Caco-2 (cell line): Measurements from ENCODE around the gene ASAP2. TPM values are rescaled to one million over a fixed set of nuclear protein-coding genes. Genes with fewer than 3 reads are reported as not detected.

Experiments
- BruUV-seq: library from RNA; stranded (reverse); fragments of 400-500 nt; replicated peaks from 2 replicates; lab custom pipeline; 2021; lab: Mats Ljungman, UMichigan
- CTCF ChIA-PET: fragments of 300-600 bp; sonication (Branson Sonifier 250); formaldehyde crosslinking; loops from one replicate; lab custom pipeline; 2022; ENCODE audit warnings: antibody characterized with exemption; lab: Charles Lee
- POLR2A ChIA-PET: fragments of 300-600 bp; sonication (Branson Sonifier 250); formaldehyde crosslinking; loops from one replicate; lab custom pipeline; 2022; ENCODE audit warnings: antibody characterized with exemption; lab: Charles Lee
- DNase-seq, 2 experiments: peaks; one replicate each; pipeline versions ENCODE4 v3.0.0 to v3.0.0-alpha.2; 2020 to 2022
- H3K27me3 ChIP-seq: replicated peaks from 2 replicates; pipeline ENCODE4 v1.6.0; 2011; ENCODE audit warnings: low read length; ENCODE audit not compliant: control insufficient read depth, insufficient read depth
- H3K36me3 ChIP-seq: 2 replicates; pipeline ENCODE4 v1.5.1; 2011; ENCODE audit warnings: low read length; ENCODE audit not compliant: control insufficient read depth, insufficient read depth
- H3K4me1 ChIP-seq: fragments of 250-450 bp; sonication (Bioruptor Pico); 2 replicates; pipeline ENCODE4 v1.5.1; 2020; ENCODE audit warnings: mild to moderate bottlenecking
- H3K4me3 ChIP-seq: 2 replicates; pipeline ENCODE4 v1.5.1; 2011; ENCODE audit warnings: low read depth, mild to moderate bottlenecking, control low read depth, low read length
- H3K9me3 ChIP-seq: fragments of 250-450 bp; sonication (Bioruptor Pico); 2 replicates; pipeline ENCODE4 v1.5.1; 2020; ENCODE audit warnings: mild to moderate bottlenecking, moderate library complexity
- H3K27ac Mint-ChIP-seq: one replicate; pipeline ENCODE4 v1.8.0; 2022; ENCODE audit warnings: mixed read lengths; ENCODE audit not compliant: unreplicated experiment
- H3K27me3 Mint-ChIP-seq: one replicate; pipeline ENCODE4 v1.8.0; 2022; ENCODE audit warnings: mixed read lengths; ENCODE audit not compliant: insufficient read depth, unreplicated experiment
- H3K36me3 Mint-ChIP-seq: one replicate; pipeline ENCODE4 v1.8.0; 2022; ENCODE audit warnings: mild to moderate bottlenecking, mixed read lengths; ENCODE audit not compliant: insufficient read depth, unreplicated experiment
- H3K4me1 Mint-ChIP-seq: one replicate; pipeline ENCODE4 v1.8.0; 2022; ENCODE audit warnings: low read depth, mixed read lengths; ENCODE audit not compliant: unreplicated experiment
- H3K4me3 Mint-ChIP-seq: one replicate; pipeline ENCODE4 v1.8.0; 2022; ENCODE audit warnings: mild to moderate bottlenecking, moderate library complexity, mixed read lengths; ENCODE audit not compliant: unreplicated experiment
- H3K9me3 Mint-ChIP-seq: one replicate; pipeline ENCODE4 v1.8.0; 2022; ENCODE audit warnings: mixed read lengths; ENCODE audit not compliant: unreplicated experiment
- CTCF ChIP-seq, 2 experiments: fragments of 200-600 bp in 1 of 2; IDR thresholded peaks; 1 replicate in 1 of 2; 2 replicates in 1 of 2; pipeline versions ENCODE4 v1.5.1 to v1.8.0; 2011 to 2022; ENCODE audit warnings: antibody characterized with exemption in 1 of 2, control low read depth in 1 of 2, inconsistent platforms in 1 of 2, low read depth in 1 of 2, low read length in 1 of 2, mild to moderate bottlenecking in 1 of 2, moderate library complexity in 1 of 2; ENCODE audit not compliant: insufficient read depth in 1 of 2, severe bottlenecking in 1 of 2, unreplicated experiment in 1 of 2
- intact Hi-C: fragments of 100-400 bp; cut with micrococcal nuclease; formaldehyde crosslinking; loops from one replicate; pipeline ENCODE4 v1.10.0; 2022; ENCODE audit not compliant: unreplicated experiment
- total RNA-seq: library from RNA; stranded (reverse); gene quantifications from 2 replicates; pipeline ENCODE4 v1.2.3, GENCODE V29; 2022

ASAP2 gene
- total RNA-seq, 1 experiment from 2014 or later: 25.6 TPM

GRCh38 chr2:9274701-9275343 lies 68.2 kb downstream of the ASAP2 start:
- CTCF ChIA-PET: no interaction called here

GRCh38 chr2:9275399-9275798 lies 68.8 kb downstream of the ASAP2 start:
- Mint-ChIP-seq H3K4me1 (peaks cover 2% of the 10 kb centered on the region), H3K4me3 (no peak overlapping the region), H3K27ac (no peak overlapping the region), H3K27me3 (no peaks in the 10 kb centered on the region), H3K36me3 (peaks cover 6% of the 10 kb centered on the region), H3K9me3 (peaks cover 20% of the 10 kb centered on the region)
- BruUV-seq: no TSS peak
- DNase-seq: no peak
- H3K4me1 ChIP-seq: no peaks in the 10 kb centered on the region
- peaks cover 11% of the 10 kb centered on the region; the same call in 1 of the 2 replicates for H3K9me3 ChIP-seq
- ChIA-PET POLR2A (no interaction called here), CTCF (interaction anchor here (0.9 kb wide), 1 partner anchor 9 kb away, joined by 4 read pairs; no protein-coding TSS in a partner anchor)
- no peaks in the 10 kb centered on the region for H3K27me3 ChIP-seq
- intact Hi-C loops: no loop called here
- no peak overlapping the region for H3K4me3 ChIP-seq
- no peak for TF ChIP-seq CTCF (IDR thresholded peaks at IDR 0.05; ENCODE audit: insufficient read depth in 1 of 2, low read depth in 1 of 2, low read length in 1 of 2, severe bottlenecking in 1 of 2, unreplicated experiment in 1 of 2)
- no peaks in the 10 kb centered on the region for H3K36me3 ChIP-seq

More at GRCh38 chr2:9274701-9275343, 68.2 kb downstream of the ASAP2 start:
- BruUV-seq: no TSS peak
- peaks cover 8% of the 10 kb centered on the region for H3K4me1 Mint-ChIP-seq
- no peak for TF ChIP-seq CTCF (IDR thresholded peaks at IDR 0.05; ENCODE audit: insufficient read depth in 1 of 2, low read depth in 1 of 2, low read length in 1 of 2, severe bottlenecking in 1 of 2, unreplicated experiment in 1 of 2)
- H3K27me3 Mint-ChIP-seq: no peaks in the 10 kb centered on the region
- 0 out of 2 replicates have a peak, but pooled peaks cover 3% of the 10 kb centered on the region for H3K4me1 ChIP-seq
- H3K27me3 ChIP-seq: no peaks in the 10 kb centered on the region
- H3K36me3 Mint-ChIP-seq: peaks cover 6% of the 10 kb centered on the region
- no peaks in the 10 kb centered on the region for H3K36me3 ChIP-seq
- no peak overlapping the region for H3K4me3 ChIP-seq
- POLR2A ChIA-PET: no interaction called here
- no peak overlapping the region for H3K27ac Mint-ChIP-seq
- no peak for DNase-seq
- intact Hi-C loops: no loop called here
- H3K4me3 Mint-ChIP-seq: no peak overlapping the region
- peaks cover 11% of the 10 kb centered on the region; the same call in 1 of the 2 replicates for H3K9me3 ChIP-seq
- H3K9me3 Mint-ChIP-seq: peaks cover 20% of the 10 kb centered on the region

- Histone ChIP-seq H3K27me3 (no peaks in the 10 kb centered on the region), H3K4me3 (no peak overlapping the region), H3K36me3 (no peaks in the 10 kb centered on the region), H3K4me1 (no peaks in the 10 kb centered on the region), H3K9me3 (peaks cover 11% of the 10 kb centered on the region; the same call in 1 of the 2 replicates)
- Mint-ChIP-seq H3K27ac (no peak overlapping the region), H3K36me3 (peaks cover 6% of the 10 kb centered on the region), H3K27me3 (no peaks in the 10 kb centered on the region), H3K9me3 (peaks cover 19% of the 10 kb centered on the region), H3K4me1 (no peaks in the 10 kb centered on the region), H3K4me3 (no peak overlapping the region)
- no TSS peak for BruUV-seq
- no peak for DNase-seq
- POLR2A ChIA-PET: no interaction called here
- no peak for TF ChIP-seq CTCF (IDR thresholded peaks at IDR 0.05; ENCODE audit: insufficient read depth in 1 of 2, low read depth in 1 of 2, low read length in 1 of 2, severe bottlenecking in 1 of 2, unreplicated experiment in 1 of 2)
- intact Hi-C loops: no loop called here
- CTCF ChIA-PET: interaction anchor here (0.9 kb wide), 1 partner anchor 10 kb away, joined by 4 read pairs; no protein-coding TSS in a partner anchor
Observed at GRCh38 chr2:9276074-9276473, 69.5 kb downstream of the ASAP2 start.
